ENCODE results near the gene MYDGF. TPM values are rescaled to one million over a fixed set of nuclear protein-coding genes. Genes with fewer than 3 reads are reported as not detected.

The MYDGF gene
- total RNA-seq, 1 donor from 2014 or later = 42.5 TPM

DNA sequence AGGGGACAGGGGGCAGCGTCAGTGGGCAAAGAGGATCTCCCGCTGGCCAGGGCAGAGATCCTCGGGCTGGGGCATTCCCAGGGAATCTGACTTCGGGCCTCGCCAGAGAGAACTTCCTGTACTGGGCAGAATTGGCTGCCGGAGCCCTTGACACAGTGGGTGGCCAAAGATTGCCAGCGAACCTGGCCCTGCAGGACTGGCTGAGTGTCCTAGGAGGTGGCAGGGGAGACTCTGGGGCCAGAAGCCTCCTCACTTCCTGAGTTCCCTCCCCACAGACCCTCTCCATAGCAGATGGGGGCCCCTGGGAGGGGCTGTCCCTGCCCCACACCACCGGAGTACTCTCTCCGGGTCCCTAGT, 34.2 kb upstream of the MYDGF start:
- H3K4me3 Mint-ChIP-seq (ENCODE audit: low read depth) = no peak overlapping the region
- no peak for DNase-seq (ENCODE audit: low spot score, unreplicated experiment)
- H3K27me3 Mint-ChIP-seq = no peaks in the 10 kb centered on the region
- H3K36me3 Mint-ChIP-seq (ENCODE audit: insufficient read depth) = peaks cover 14% of the 10 kb centered on the region
- no peak overlapping the region for H3K27ac Mint-ChIP-seq
- no peaks in the 10 kb centered on the region for H3K9me3 Mint-ChIP-seq (ENCODE audit: low read depth)
- TF ChIP-seq, protein P1, sequence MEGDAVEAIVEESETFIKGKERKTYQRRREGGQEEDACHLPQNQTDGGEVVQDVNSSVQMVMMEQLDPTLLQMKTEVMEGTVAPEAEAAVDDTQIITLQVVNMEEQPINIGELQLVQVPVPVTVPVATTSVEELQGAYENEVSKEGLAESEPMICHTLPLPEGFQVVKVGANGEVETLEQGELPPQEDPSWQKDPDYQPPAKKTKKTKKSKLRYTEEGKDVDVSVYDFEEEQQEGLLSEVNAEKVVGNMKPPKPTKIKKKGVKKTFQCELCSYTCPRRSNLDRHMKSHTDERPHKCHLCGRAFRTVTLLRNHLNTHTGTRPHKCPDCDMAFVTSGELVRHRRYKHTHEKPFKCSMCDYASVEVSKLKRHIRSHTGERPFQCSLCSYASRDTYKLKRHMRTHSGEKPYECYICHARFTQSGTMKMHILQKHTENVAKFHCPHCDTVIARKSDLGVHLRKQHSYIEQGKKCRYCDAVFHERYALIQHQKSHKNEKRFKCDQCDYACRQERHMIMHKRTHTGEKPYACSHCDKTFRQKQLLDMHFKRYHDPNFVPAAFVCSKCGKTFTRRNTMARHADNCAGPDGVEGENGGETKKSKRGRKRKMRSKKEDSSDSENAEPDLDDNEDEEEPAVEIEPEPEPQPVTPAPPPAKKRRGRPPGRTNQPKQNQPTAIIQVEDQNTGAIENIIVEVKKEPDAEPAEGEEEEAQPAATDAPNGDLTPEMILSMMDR (IDR thresholded peaks at IDR 0.05; ENCODE audit: unreplicated experiment) = no peak
- H3K4me1 Mint-ChIP-seq (ENCODE audit: low read depth) = peaks cover 6% of the 10 kb centered on the region

DNA sequence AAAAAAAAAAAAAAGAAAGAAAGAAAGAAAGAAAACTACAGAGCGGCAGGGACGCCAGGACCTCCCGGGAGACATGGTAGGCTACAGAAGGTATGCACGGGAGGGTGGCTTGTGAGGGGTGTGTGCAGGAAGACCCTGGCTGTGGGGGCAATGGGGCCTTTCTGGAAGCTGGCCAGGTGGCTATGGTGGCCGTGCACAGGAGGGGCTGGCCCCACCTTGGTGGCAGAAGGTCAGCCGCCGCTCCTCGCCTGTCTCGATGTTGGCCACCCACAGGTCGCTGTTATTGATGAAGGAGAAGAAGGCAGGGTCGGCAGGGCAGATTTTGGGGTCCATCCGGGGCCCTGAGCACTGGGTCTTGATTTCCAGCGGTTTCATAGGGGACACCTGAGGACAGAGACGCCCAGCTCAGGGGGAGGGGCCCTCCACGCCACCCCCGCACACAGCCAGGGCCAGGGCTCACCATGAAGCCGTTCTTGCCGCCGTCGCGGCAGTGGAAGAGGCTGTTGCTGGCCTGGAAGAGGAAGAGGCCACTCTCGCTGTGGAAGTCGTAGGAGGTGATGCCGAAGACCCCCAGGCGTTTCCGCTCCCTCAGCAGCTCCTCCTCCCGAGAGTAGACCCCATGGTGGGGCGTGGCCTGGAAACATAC, 33.7 kb upstream of the MYDGF start:
- no peak overlapping the region for H3K27ac Mint-ChIP-seq
- H3K27me3 Mint-ChIP-seq = no peaks in the 10 kb centered on the region
- TF ChIP-seq, protein P1 (IDR thresholded peaks at IDR 0.05; ENCODE audit: unreplicated experiment) = no peak
- peaks cover 6% of the 10 kb centered on the region for H3K4me1 Mint-ChIP-seq (ENCODE audit: low read depth)
- H3K4me3 Mint-ChIP-seq (ENCODE audit: low read depth) = no peak overlapping the region
- DNase-seq (ENCODE audit: low spot score, unreplicated experiment) = no peak
- no peaks in the 10 kb centered on the region for H3K9me3 Mint-ChIP-seq (ENCODE audit: low read depth)
- H3K36me3 Mint-ChIP-seq (ENCODE audit: insufficient read depth) = peaks cover 12% of the 10 kb centered on the region

DNA sequence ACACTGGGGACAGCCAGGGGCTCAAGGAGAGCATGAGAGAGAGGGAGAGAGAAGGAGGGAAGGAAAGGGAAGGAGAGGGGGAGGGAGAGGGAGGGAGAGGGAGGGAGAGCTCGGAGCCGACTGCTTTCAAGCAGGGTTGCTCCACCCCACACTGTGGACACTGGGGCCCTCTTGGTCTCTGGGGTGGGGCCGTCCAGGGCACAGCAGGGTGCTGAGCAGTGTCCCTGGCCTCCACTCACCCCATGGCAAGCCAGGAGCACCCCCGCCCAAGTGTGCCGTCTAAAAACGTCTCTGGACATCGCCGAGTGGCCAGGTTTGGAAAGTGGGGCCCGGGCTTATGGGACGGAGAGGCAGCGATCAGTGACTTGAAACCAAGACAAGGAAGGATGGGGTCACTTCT, 32.6 kb upstream of the MYDGF start:
- Mint-ChIP-seq H3K4me1 (ENCODE audit: low read depth) (peaks cover 6% of the 10 kb centered on the region), H3K4me3 (ENCODE audit: low read depth) (no peak overlapping the region), H3K27ac (no peak overlapping the region), H3K36me3 (ENCODE audit: insufficient read depth) (peaks cover 11% of the 10 kb centered on the region), H3K27me3 (no peaks in the 10 kb centered on the region), H3K9me3 (ENCODE audit: low read depth) (no peaks in the 10 kb centered on the region)
- TF ChIP-seq, protein P1 (IDR thresholded peaks at IDR 0.05; ENCODE audit: unreplicated experiment) = no peak
- no peak for DNase-seq (ENCODE audit: low spot score, unreplicated experiment)

DNA sequence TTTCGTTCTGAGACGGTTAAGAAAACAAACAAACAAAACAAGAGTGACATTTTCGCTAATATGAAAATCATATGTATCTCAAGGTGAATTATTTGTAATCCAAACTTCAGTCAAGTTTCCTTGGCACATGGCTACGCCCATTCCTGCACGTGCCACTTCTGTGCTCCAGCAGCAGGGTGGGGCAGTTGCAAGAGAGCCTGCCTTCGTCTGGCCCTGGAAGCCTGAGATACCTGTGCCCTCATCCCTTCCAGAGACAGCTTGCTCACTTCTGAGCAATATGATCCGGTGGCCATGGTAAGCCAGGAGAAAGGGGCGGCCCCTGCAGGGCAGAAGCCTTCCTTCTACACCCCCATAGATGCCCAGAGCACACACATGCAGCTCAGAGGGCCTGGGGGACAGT, 31.4 kb upstream of the MYDGF start:
- TF ChIP-seq, protein P1 (IDR thresholded peaks at IDR 0.05; ENCODE audit: unreplicated experiment) = no peak
- Mint-ChIP-seq H3K36me3 (ENCODE audit: insufficient read depth) (peaks cover 12% of the 10 kb centered on the region), H3K27ac (no peak overlapping the region), H3K9me3 (ENCODE audit: low read depth) (no peaks in the 10 kb centered on the region), H3K4me3 (ENCODE audit: low read depth) (no peak overlapping the region), H3K4me1 (ENCODE audit: low read depth) (peaks cover 5% of the 10 kb centered on the region), H3K27me3 (no peaks in the 10 kb centered on the region)
- no peak for DNase-seq (ENCODE audit: low spot score, unreplicated experiment)

DNA sequence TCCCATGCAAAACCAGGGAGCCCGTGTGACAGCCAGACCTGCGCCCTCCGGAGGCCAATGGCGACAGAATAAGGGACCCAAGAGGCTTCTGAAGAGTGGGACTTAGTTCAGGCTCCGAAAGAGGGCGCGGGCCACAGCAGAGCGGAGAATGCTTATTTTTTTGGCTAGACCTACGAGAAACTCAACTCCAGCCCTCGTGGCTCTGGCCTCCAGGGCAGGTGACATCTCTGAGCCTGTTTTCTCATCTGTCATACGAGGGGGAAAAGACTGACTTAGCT, 30.5 kb upstream of the MYDGF start:
- H3K27me3 Mint-ChIP-seq = no peaks in the 10 kb centered on the region
- TF ChIP-seq, protein P1 (IDR thresholded peaks at IDR 0.05; ENCODE audit: unreplicated experiment) = no peak

More for the DNA sequence above, 30.5 kb upstream of the MYDGF start:
- no peaks in the 10 kb centered on the region for H3K9me3 Mint-ChIP-seq (ENCODE audit: low read depth)
- H3K4me1 Mint-ChIP-seq (ENCODE audit: low read depth) = peaks cover 4% of the 10 kb centered on the region
- no peak for DNase-seq (ENCODE audit: low spot score, unreplicated experiment)
- no peak overlapping the region for H3K4me3 Mint-ChIP-seq (ENCODE audit: low read depth)
- peaks cover 13% of the 10 kb centered on the region for H3K36me3 Mint-ChIP-seq (ENCODE audit: insufficient read depth)
- H3K27ac Mint-ChIP-seq = no peak overlapping the region

Measured in progenitor cell of endocrine pancreas (in vitro differentiated cells).